ENCODE measurements around the gene GOLT1B.

Gene GOLT1B

DNA sequence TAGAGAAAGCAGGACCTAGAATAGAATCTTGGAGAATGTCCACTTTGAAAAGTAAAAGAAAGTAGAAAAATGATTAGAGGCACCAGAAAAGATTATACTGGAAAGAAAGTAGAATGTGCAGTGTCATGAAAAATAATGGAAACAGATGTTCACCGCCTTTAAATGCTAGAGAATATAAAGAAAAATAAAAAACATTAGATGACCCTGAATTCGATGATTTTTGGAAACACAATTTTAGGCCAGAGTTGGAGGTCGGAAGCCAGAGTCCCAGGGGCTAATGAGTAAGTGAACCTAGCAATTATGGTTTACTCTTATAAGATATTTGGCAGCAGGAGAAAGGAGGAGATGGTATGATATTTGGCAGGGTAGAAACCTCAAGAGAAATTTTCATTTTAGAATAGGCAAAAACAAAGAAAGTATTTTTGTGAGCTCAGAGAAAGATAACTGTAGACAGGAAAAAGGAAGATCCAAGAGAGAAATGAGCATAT, 65.4 kb downstream of the GOLT1B start:
- no peak for DNase-seq

All from NCI-H146 (cell line).